Caco-2 (cell line): ENCODE results near the gene MT1F. TPM values are rescaled to one million over a fixed set of nuclear protein-coding genes. Genes with fewer than 3 reads are reported as not detected.

ENCODE experiments used
- BruUV-seq: library from RNA; stranded (reverse); fragments of 400-500 nt; replicated peaks from 2 replicates; lab custom pipeline; 2021; lab: Mats Ljungman, UMichigan
- CTCF ChIA-PET: fragments of 300-600 bp; sonication (Branson Sonifier 250); formaldehyde crosslinking; loops from one replicate; lab custom pipeline; 2022; ENCODE audit warnings: antibody characterized with exemption; lab: Charles Lee
- POLR2A ChIA-PET: fragments of 300-600 bp; sonication (Branson Sonifier 250); formaldehyde crosslinking; loops from one replicate; lab custom pipeline; 2022; ENCODE audit warnings: antibody characterized with exemption; lab: Charles Lee
- DNase-seq, 2 experiments: peaks; one replicate each; pipeline versions ENCODE4 v3.0.0 to v3.0.0-alpha.2; 2020 to 2022
- H3K27me3 ChIP-seq: replicated peaks from 2 replicates; pipeline ENCODE4 v1.6.0; 2011; ENCODE audit warnings: low read length; ENCODE audit not compliant: control insufficient read depth, insufficient read depth
- H3K36me3 ChIP-seq: 2 replicates; pipeline ENCODE4 v1.5.1; 2011; ENCODE audit warnings: low read length; ENCODE audit not compliant: control insufficient read depth, insufficient read depth
- H3K4me1 ChIP-seq: fragments of 250-450 bp; sonication (Bioruptor Pico); 2 replicates; pipeline ENCODE4 v1.5.1; 2020; ENCODE audit warnings: mild to moderate bottlenecking
- H3K4me3 ChIP-seq: 2 replicates; pipeline ENCODE4 v1.5.1; 2011; ENCODE audit warnings: low read depth, mild to moderate bottlenecking, control low read depth, low read length
- H3K9me3 ChIP-seq: fragments of 250-450 bp; sonication (Bioruptor Pico); 2 replicates; pipeline ENCODE4 v1.5.1; 2020; ENCODE audit warnings: mild to moderate bottlenecking, moderate library complexity
- H3K27ac Mint-ChIP-seq: one replicate; pipeline ENCODE4 v1.8.0; 2022; ENCODE audit warnings: mixed read lengths; ENCODE audit not compliant: unreplicated experiment
- H3K27me3 Mint-ChIP-seq: one replicate; pipeline ENCODE4 v1.8.0; 2022; ENCODE audit warnings: mixed read lengths; ENCODE audit not compliant: insufficient read depth, unreplicated experiment
- H3K36me3 Mint-ChIP-seq: one replicate; pipeline ENCODE4 v1.8.0; 2022; ENCODE audit warnings: mild to moderate bottlenecking, mixed read lengths; ENCODE audit not compliant: insufficient read depth, unreplicated experiment
- H3K4me1 Mint-ChIP-seq: one replicate; pipeline ENCODE4 v1.8.0; 2022; ENCODE audit warnings: low read depth, mixed read lengths; ENCODE audit not compliant: unreplicated experiment
- H3K4me3 Mint-ChIP-seq: one replicate; pipeline ENCODE4 v1.8.0; 2022; ENCODE audit warnings: mild to moderate bottlenecking, moderate library complexity, mixed read lengths; ENCODE audit not compliant: unreplicated experiment
- H3K9me3 Mint-ChIP-seq: one replicate; pipeline ENCODE4 v1.8.0; 2022; ENCODE audit warnings: mixed read lengths; ENCODE audit not compliant: unreplicated experiment
- CTCF ChIP-seq, 2 experiments: fragments of 200-600 bp in 1 of 2; IDR thresholded peaks; 1 replicate in 1 of 2; 2 replicates in 1 of 2; pipeline versions ENCODE4 v1.5.1 to v1.8.0; 2011 to 2022; ENCODE audit warnings: antibody characterized with exemption in 1 of 2, control low read depth in 1 of 2, inconsistent platforms in 1 of 2, low read depth in 1 of 2, low read length in 1 of 2, mild to moderate bottlenecking in 1 of 2, moderate library complexity in 1 of 2; ENCODE audit not compliant: insufficient read depth in 1 of 2, severe bottlenecking in 1 of 2, unreplicated experiment in 1 of 2
- intact Hi-C: fragments of 100-400 bp; cut with micrococcal nuclease; formaldehyde crosslinking; loops from one replicate; pipeline ENCODE4 v1.10.0; 2022; ENCODE audit not compliant: unreplicated experiment
- total RNA-seq: library from RNA; stranded (reverse); gene quantifications from 2 replicates; pipeline ENCODE4 v1.2.3, GENCODE V29; 2022

The MT1F gene
- total RNA-seq, 1 experiment from 2014 or later = 12.5 TPM

GRCh38 chr16:56690420-56691122 is 32.8 kb downstream of the MT1F start:
- Mint-ChIP-seq H3K4me1 (peaks cover 17% of the 10 kb centered on the region), H3K9me3 (peaks cover 11% of the 10 kb centered on the region), H3K36me3 (no peaks in the 10 kb centered on the region), H3K4me3 (no peak overlapping the region), H3K27me3 (no peaks in the 10 kb centered on the region), H3K27ac (no peak overlapping the region)
- Histone ChIP-seq H3K4me1 (peaks cover 7% of the 10 kb centered on the region), H3K9me3 (peaks cover 8% of the 10 kb centered on the region), H3K4me3 (no peak overlapping the region), H3K36me3 (no peaks in the 10 kb centered on the region), H3K27me3 (no peaks in the 10 kb centered on the region)
- no peak for TF ChIP-seq CTCF (IDR thresholded peaks at IDR 0.05; ENCODE audit: insufficient read depth in 1 of 2, low read depth in 1 of 2, low read length in 1 of 2, severe bottlenecking in 1 of 2, unreplicated experiment in 1 of 2)
- no peak for DNase-seq
- intact Hi-C loops = loop anchor here (1.0 kb wide), 1 partner anchor 8 kb away; the partner anchor contains the start of gene MT1X
- no TSS peak for BruUV-seq
- ChIA-PET CTCF (no interaction called here), POLR2A (no interaction called here)

- no peaks in the 10 kb centered on the region for H3K27me3 Mint-ChIP-seq
- Histone ChIP-seq H3K9me3 (peaks cover 3% of the 10 kb centered on the region; the same call in 1 of the 2 replicates), H3K4me1 (peaks cover 7% of the 10 kb centered on the region), H3K27me3 (no peaks in the 10 kb centered on the region), H3K36me3 (no peaks in the 10 kb centered on the region), H3K4me3 (no peak overlapping the region)
- intact Hi-C loops = loop anchor here (1.0 kb wide), 1 partner anchor 10 kb away; the partner anchor contains the start of gene MT1X
- no peak overlapping the region for H3K4me3 Mint-ChIP-seq
- no peak for TF ChIP-seq CTCF (IDR thresholded peaks at IDR 0.05; ENCODE audit: insufficient read depth in 1 of 2, low read depth in 1 of 2, low read length in 1 of 2, severe bottlenecking in 1 of 2, unreplicated experiment in 1 of 2)
- peaks cover 17% of the 10 kb centered on the region for H3K4me1 Mint-ChIP-seq
- peak; percentile 72 to 86 for DNase-seq
- H3K27ac Mint-ChIP-seq = peak overlapping the region; percentile 39
- H3K36me3 Mint-ChIP-seq = no peaks in the 10 kb centered on the region
- CTCF ChIA-PET = no interaction called here
- peaks cover 4% of the 10 kb centered on the region for H3K9me3 Mint-ChIP-seq
- no TSS peak for BruUV-seq
- POLR2A ChIA-PET = no interaction called here
These were observed 34.1 kb downstream of the MT1F start for GRCh38 chr16:56691885-56692284.

GRCh38 chr16:56695246-56695645 is 37.5 kb downstream of the MT1F start:
- peaks cover 15% of the 10 kb centered on the region for H3K9me3 Mint-ChIP-seq
- no peaks in the 10 kb centered on the region for H3K36me3 Mint-ChIP-seq
- BruUV-seq = no TSS peak
- H3K9me3 ChIP-seq = peaks cover 9% of the 10 kb centered on the region
- H3K4me1 ChIP-seq = peaks cover 7% of the 10 kb centered on the region
- POLR2A ChIA-PET = no interaction called here
- H3K27ac Mint-ChIP-seq = no peak overlapping the region
- H3K4me1 Mint-ChIP-seq = peaks cover 17% of the 10 kb centered on the region
- TF ChIP-seq CTCF (IDR thresholded peaks at IDR 0.05; ENCODE audit: insufficient read depth in 1 of 2, low read depth in 1 of 2, low read length in 1 of 2, severe bottlenecking in 1 of 2, unreplicated experiment in 1 of 2) = no peak
- H3K36me3 ChIP-seq = no peaks in the 10 kb centered on the region
- intact Hi-C loops = no loop called here
- H3K4me3 ChIP-seq = no peak overlapping the region
- H3K27me3 ChIP-seq = no peaks in the 10 kb centered on the region
- no peak overlapping the region for H3K4me3 Mint-ChIP-seq
- CTCF ChIA-PET = no interaction called here
- no peak for DNase-seq
- no peaks in the 10 kb centered on the region for H3K27me3 Mint-ChIP-seq
